HCT116 (cell line): Measurements from ENCODE around the gene IFNLR1.

Source experiments
- CEBPB ChIP-seq: IDR thresholded peaks from 2 replicates; pipeline ENCODE4 v1.6.1; 2012; ENCODE audit warnings: low read depth
- CTCF ChIP-seq, 3 experiments: fragments of 200-600 bp in 1 of 3; sonication (generic) in 1 of 3; IDR thresholded peaks in 2 of 3; conservative IDR thresholded peaks in 1 of 3; 2 replicates each; pipeline ENCODE4 v1.5.1; 2012 to 2017; ENCODE audit warnings: low read depth in 2 of 3, low read length in 2 of 3, antibody characterized with exemption in 1 of 3, borderline replicate concordance in 1 of 3, control low read depth in 1 of 3, mild to moderate bottlenecking in 1 of 3, mixed read lengths in 1 of 3, mixed run types in 1 of 3, moderate library complexity in 1 of 3; ENCODE audit not compliant: insufficient read depth in 1 of 3
- EGR1 ChIP-seq: IDR thresholded peaks from 2 replicates; pipeline ENCODE4 v1.6.1; 2012; ENCODE audit warnings: low read depth
- EZH2 ChIP-seq: fragments of 200-600 bp; sonication (generic); IDR thresholded peaks from 2 replicates; pipeline ENCODE4 v1.6.1; 2017; ENCODE audit warnings: antibody characterized with exemption, mixed run types
- EZH2phosphoT487 ChIP-seq: fragments of 200-600 bp; IDR thresholded peaks from 2 replicates; pipeline ENCODE4 v1.6.1; 2018; ENCODE audit warnings: antibody characterized with exemption, borderline replicate concordance
- JUND ChIP-seq: IDR thresholded peaks from 2 replicates; pipeline ENCODE4 v1.6.1; 2012
- MAX ChIP-seq: IDR thresholded peaks from 2 replicates; pipeline ENCODE4 v1.6.1; 2012
- POLR2A ChIP-seq: IDR thresholded peaks from 2 replicates; pipeline ENCODE4 v1.7.0; 2011; ENCODE audit warnings: borderline replicate concordance; ENCODE audit not compliant: insufficient read depth, insufficient read length; ENCODE audit errors: extremely low read depth
- POLR2AphosphoS5 ChIP-seq: IDR thresholded peaks from 2 replicates; pipeline ENCODE4 v1.6.1; 2011; ENCODE audit warnings: mild to moderate bottlenecking, low read depth, low read length, moderate library complexity
- RAD21 ChIP-seq: IDR thresholded peaks from 2 replicates; pipeline ENCODE4 v1.6.1; 2012; ENCODE audit warnings: low read depth, mild to moderate bottlenecking
- SIN3A ChIP-seq: IDR thresholded peaks from 2 replicates; pipeline ENCODE4 v1.6.1; 2012; ENCODE audit warnings: low read depth
- TCF7L2 ChIP-seq: IDR thresholded peaks from 2 replicates; pipeline ENCODE4 v1.7.0; 2011; ENCODE audit warnings: borderline replicate concordance, inconsistent platforms; ENCODE audit not compliant: insufficient read depth, insufficient read length; ENCODE audit errors: extremely low read depth
- TF ChIP-seq, protein P1 (sequence below): IDR thresholded peaks from 2 replicates; pipeline ENCODE4 v1.6.1; 2012; ENCODE audit warnings: low read depth

- TF ChIP-seq EGR1: no peak
- TF ChIP-seq CEBPB: no peak
- peak; percentile 32 to 69 (median 65); a peak in 5 of 6 replicates for TF ChIP-seq CTCF (IDR thresholded peaks at IDR 0.05 in 2 of 3, conservative IDR thresholded peaks at IDR 0.05 in 1 of 3; ENCODE audit: borderline replicate concordance in 1 of 3, insufficient read depth in 1 of 3, low read depth in 2 of 3, low read length in 2 of 3)
- no peak for TF ChIP-seq POLR2A
- TF ChIP-seq MAX: no peak
- no peak; the same call in 1 of the 2 replicates for TF ChIP-seq SIN3A
- TF ChIP-seq, protein P1, sequence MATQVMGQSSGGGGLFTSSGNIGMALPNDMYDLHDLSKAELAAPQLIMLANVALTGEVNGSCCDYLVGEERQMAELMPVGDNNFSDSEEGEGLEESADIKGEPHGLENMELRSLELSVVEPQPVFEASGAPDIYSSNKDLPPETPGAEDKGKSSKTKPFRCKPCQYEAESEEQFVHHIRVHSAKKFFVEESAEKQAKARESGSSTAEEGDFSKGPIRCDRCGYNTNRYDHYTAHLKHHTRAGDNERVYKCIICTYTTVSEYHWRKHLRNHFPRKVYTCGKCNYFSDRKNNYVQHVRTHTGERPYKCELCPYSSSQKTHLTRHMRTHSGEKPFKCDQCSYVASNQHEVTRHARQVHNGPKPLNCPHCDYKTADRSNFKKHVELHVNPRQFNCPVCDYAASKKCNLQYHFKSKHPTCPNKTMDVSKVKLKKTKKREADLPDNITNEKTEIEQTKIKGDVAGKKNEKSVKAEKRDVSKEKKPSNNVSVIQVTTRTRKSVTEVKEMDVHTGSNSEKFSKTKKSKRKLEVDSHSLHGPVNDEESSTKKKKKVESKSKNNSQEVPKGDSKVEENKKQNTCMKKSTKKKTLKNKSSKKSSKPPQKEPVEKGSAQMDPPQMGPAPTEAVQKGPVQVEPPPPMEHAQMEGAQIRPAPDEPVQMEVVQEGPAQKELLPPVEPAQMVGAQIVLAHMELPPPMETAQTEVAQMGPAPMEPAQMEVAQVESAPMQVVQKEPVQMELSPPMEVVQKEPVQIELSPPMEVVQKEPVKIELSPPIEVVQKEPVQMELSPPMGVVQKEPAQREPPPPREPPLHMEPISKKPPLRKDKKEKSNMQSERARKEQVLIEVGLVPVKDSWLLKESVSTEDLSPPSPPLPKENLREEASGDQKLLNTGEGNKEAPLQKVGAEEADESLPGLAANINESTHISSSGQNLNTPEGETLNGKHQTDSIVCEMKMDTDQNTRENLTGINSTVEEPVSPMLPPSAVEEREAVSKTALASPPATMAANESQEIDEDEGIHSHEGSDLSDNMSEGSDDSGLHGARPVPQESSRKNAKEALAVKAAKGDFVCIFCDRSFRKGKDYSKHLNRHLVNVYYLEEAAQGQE: no peak
- TF ChIP-seq EZH2phosphoT487: no peak
- TF ChIP-seq RAD21: 0 out of 2 replicates have a peak, but pooled peaks have one; percentile 19
- TF ChIP-seq POLR2AphosphoS5: no peak
- TF ChIP-seq TCF7L2: no peak
- TF ChIP-seq JUND: no peak
- TF ChIP-seq EZH2: no peak
Measured at GRCh38 chr1:24155011-24155782, 31.9 kb downstream of the IFNLR1 start.
